ENCODE results near the gene PHLDA2.

GRCh38 chr11:2881076-2881980, 47.9 kb downstream of the PHLDA2 start:
- TF ChIP-seq JUNB (IDR thresholded peaks at IDR 0.05), result no peak
- no peak for TF ChIP-seq MYC (IDR thresholded peaks at IDR 0.05; ENCODE audit: borderline replicate concordance, low read length)
- no peak for TF ChIP-seq POLR2A (IDR thresholded peaks at IDR 0.05; ENCODE audit: low read length)
- TF ChIP-seq, protein P1, sequence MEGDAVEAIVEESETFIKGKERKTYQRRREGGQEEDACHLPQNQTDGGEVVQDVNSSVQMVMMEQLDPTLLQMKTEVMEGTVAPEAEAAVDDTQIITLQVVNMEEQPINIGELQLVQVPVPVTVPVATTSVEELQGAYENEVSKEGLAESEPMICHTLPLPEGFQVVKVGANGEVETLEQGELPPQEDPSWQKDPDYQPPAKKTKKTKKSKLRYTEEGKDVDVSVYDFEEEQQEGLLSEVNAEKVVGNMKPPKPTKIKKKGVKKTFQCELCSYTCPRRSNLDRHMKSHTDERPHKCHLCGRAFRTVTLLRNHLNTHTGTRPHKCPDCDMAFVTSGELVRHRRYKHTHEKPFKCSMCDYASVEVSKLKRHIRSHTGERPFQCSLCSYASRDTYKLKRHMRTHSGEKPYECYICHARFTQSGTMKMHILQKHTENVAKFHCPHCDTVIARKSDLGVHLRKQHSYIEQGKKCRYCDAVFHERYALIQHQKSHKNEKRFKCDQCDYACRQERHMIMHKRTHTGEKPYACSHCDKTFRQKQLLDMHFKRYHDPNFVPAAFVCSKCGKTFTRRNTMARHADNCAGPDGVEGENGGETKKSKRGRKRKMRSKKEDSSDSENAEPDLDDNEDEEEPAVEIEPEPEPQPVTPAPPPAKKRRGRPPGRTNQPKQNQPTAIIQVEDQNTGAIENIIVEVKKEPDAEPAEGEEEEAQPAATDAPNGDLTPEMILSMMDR (IDR thresholded peaks at IDR 0.05), result no peak
- no peak for TF ChIP-seq RAD21 (conservative IDR thresholded peaks at IDR 0.05 in 1 of 2, IDR thresholded peaks at IDR 0.05 in 1 of 2)
- TF ChIP-seq EP300 (IDR thresholded peaks at IDR 0.05), result no peak
- TF ChIP-seq ZNF302 (CRISPR knock-in tag; IDR thresholded peaks at IDR 0.05), result no peak
- TF ChIP-seq, protein P2, sequence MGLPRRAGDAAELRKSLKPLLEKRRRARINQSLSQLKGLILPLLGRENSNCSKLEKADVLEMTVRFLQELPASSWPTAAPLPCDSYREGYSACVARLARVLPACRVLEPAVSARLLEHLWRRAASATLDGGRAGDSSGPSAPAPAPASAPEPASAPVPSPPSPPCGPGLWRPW (IDR thresholded peaks at IDR 0.05), result no peak
- TF ChIP-seq ZFP36 (IDR thresholded peaks at IDR 0.05; ENCODE audit: borderline replicate concordance, partially characterized antibody), result no peak
- TF ChIP-seq, protein P3, sequence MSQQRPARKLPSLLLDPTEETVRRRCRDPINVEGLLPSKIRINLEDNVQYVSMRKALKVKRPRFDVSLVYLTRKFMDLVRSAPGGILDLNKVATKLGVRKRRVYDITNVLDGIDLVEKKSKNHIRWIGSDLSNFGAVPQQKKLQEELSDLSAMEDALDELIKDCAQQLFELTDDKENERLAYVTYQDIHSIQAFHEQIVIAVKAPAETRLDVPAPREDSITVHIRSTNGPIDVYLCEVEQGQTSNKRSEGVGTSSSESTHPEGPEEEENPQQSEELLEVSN (IDR thresholded peaks at IDR 0.05; ENCODE audit: borderline replicate concordance, low read depth), result no peak

Measured in A549 (cell line).